HEK293 (cell line): Measurements from ENCODE around the gene PSORS1C1.
"Not testable (repeated sequence)": the region's sequence is repeated elsewhere in the genome, so short reads cannot be mapped to it uniquely, and the experiment has no call there.

Experiments used
- CTCF ChIA-PET: fragments of 350-600 bp; formaldehyde crosslinking; extraction: SDS; loops from one replicate; lab custom pipeline; 2021; ENCODE audit warnings: antibody characterized with exemption; lab: Yijun Ruan, JAX
- POLR2A ChIA-PET: fragments of 300-600 bp; formaldehyde crosslinking; extraction: SDS; loops from one replicate; lab custom pipeline; 2020; ENCODE audit warnings: antibody characterized with exemption, inconsistent platforms; lab: Yijun Ruan, JAX
- H3K27ac ChIP-seq: fragments of 200-500 bp; sonication (Bioruptor generic); 2 replicates; pipeline ENCODE4 v1.5.1; 2014; ENCODE audit warnings: low read depth, low read length, control low read depth, inconsistent platforms; ENCODE audit errors: extremely low read depth
- H3K36me3 ChIP-seq, 2 experiments: fragments of 200-500 bp in 1 of 2; sonication (Bioruptor generic) in 1 of 2; 1 replicate in 1 of 2; 2 replicates in 1 of 2; pipeline ENCODE4 v1.5.1; 2014 to 2017; ENCODE audit warnings: inconsistent platforms in 2 of 2, low read length in 2 of 2; ENCODE audit not compliant: control insufficient read depth in 2 of 2, insufficient read depth in 1 of 2
- H3K4me1 ChIP-seq: fragments of 200-500 bp; sonication (Bioruptor generic); 2 replicates; pipeline ENCODE4 v1.5.1; 2014; ENCODE audit warnings: mild to moderate bottlenecking, low read length, inconsistent platforms; ENCODE audit not compliant: control insufficient read depth, insufficient read depth
- H3K4me3 ChIP-seq: 2 replicates; pipeline ENCODE4 v1.5.1; 2011; ENCODE audit warnings: low read depth, mild to moderate bottlenecking, control low read depth, low read length, moderate library complexity
- H3K9me3 ChIP-seq: fragments of 200-500 bp; sonication (Bioruptor generic); 2 replicates; pipeline ENCODE4 v1.5.1; 2014; ENCODE audit warnings: low read depth, low read length, inconsistent platforms; ENCODE audit not compliant: control insufficient read depth, insufficient read depth
- BCL11A ChIP-seq: fragments of 450-650 bp; formaldehyde crosslinking; IDR thresholded peaks from 2 replicates; pipeline ENCODE4 v1.5.1; 2016; ENCODE audit warnings: low read depth, missing biosample characterization, missing genetic modification characterization
- GFI1B ChIP-seq: fragments of 450-650 bp; formaldehyde crosslinking; IDR thresholded peaks from 2 replicates; pipeline ENCODE4 v1.5.1; 2016; ENCODE audit warnings: missing biosample characterization, missing genetic modification characterization
- MZF1 ChIP-seq: fragments of 450-650 bp; formaldehyde crosslinking; IDR thresholded peaks from 2 replicates; pipeline ENCODE4 v1.5.1; 2017; ENCODE audit warnings: missing biosample characterization, missing genetic modification characterization, borderline replicate concordance
- OSR2 ChIP-seq: fragments of 450-650 bp; formaldehyde crosslinking; IDR thresholded peaks from 2 replicates; pipeline ENCODE4 v1.5.1; 2016; ENCODE audit warnings: missing biosample characterization, missing genetic modification characterization
- OVOL3 ChIP-seq: fragments of 450-650 bp; formaldehyde crosslinking; IDR thresholded peaks from 2 replicates; pipeline ENCODE4 v1.5.1; 2016; ENCODE audit warnings: missing biosample characterization, missing genetic modification characterization
- PRDM10 ChIP-seq: fragments of 450-650 bp; formaldehyde crosslinking; IDR thresholded peaks from 2 replicates; pipeline ENCODE4 v1.5.1; 2016; ENCODE audit warnings: missing biosample characterization, missing genetic modification characterization
- SCRT2 ChIP-seq: fragments of 450-650 bp; formaldehyde crosslinking; IDR thresholded peaks from 2 replicates; pipeline ENCODE4 v1.5.1; 2016; ENCODE audit warnings: missing biosample characterization, missing genetic modification characterization
- WT1 ChIP-seq: fragments of 450-650 bp; formaldehyde crosslinking; IDR thresholded peaks from 2 replicates; pipeline ENCODE4 v1.5.1; 2016; ENCODE audit warnings: missing biosample characterization, missing genetic modification characterization
- YY2 ChIP-seq: fragments of 450-650 bp; formaldehyde crosslinking; IDR thresholded peaks from 2 replicates; pipeline ENCODE4 v1.5.1; 2016; ENCODE audit warnings: missing biosample characterization, missing genetic modification characterization
- ZNF10 ChIP-seq: fragments of 450-650 bp; formaldehyde crosslinking; IDR thresholded peaks from 2 replicates; pipeline ENCODE4 v1.5.1; 2017; ENCODE audit warnings: missing biosample characterization, missing genetic modification characterization
- ZNF169 ChIP-seq: fragments of 450-650 bp; formaldehyde crosslinking; IDR thresholded peaks from 2 replicates; pipeline ENCODE4 v1.5.1; 2016; ENCODE audit warnings: missing biosample characterization, missing genetic modification characterization
- ZNF175 ChIP-seq: fragments of 450-650 bp; formaldehyde crosslinking; IDR thresholded peaks from 2 replicates; pipeline ENCODE4 v1.5.1; 2016; ENCODE audit warnings: missing biosample characterization, missing genetic modification characterization
- ZNF211 ChIP-seq: fragments of 450-650 bp; formaldehyde crosslinking; IDR thresholded peaks from 2 replicates; pipeline ENCODE4 v1.5.1; 2016; ENCODE audit warnings: low read depth, missing biosample characterization, missing genetic modification characterization
- ZNF24 ChIP-seq: fragments of 450-650 bp; formaldehyde crosslinking; IDR thresholded peaks from 2 replicates; pipeline ENCODE4 v1.5.1; 2016; ENCODE audit warnings: missing biosample characterization, missing genetic modification characterization
- ZNF302 ChIP-seq: fragments of 450-650 bp; formaldehyde crosslinking; IDR thresholded peaks from 2 replicates; pipeline ENCODE4 v1.5.1; 2016; ENCODE audit warnings: missing biosample characterization, missing genetic modification characterization, low read depth
- ZNF324 ChIP-seq: fragments of 450-650 bp; formaldehyde crosslinking; IDR thresholded peaks from 2 replicates; pipeline ENCODE4 v1.5.1; 2016; ENCODE audit warnings: missing biosample characterization, missing genetic modification characterization
- ZNF335 ChIP-seq: fragments of 450-650 bp; formaldehyde crosslinking; conservative IDR thresholded peaks from 2 replicates; pipeline ENCODE4 v1.5.1; 2016; ENCODE audit warnings: missing biosample characterization, missing genetic modification characterization
- ZNF423 ChIP-seq: fragments of 450-650 bp; formaldehyde crosslinking; IDR thresholded peaks from 2 replicates; pipeline ENCODE4 v1.5.1; 2016; ENCODE audit warnings: missing biosample characterization, missing genetic modification characterization
- ZNF623 ChIP-seq: fragments of 450-650 bp; formaldehyde crosslinking; IDR thresholded peaks from 2 replicates; pipeline ENCODE4 v1.5.1; 2016; ENCODE audit warnings: missing biosample characterization, missing genetic modification characterization
- ZNF626 ChIP-seq: fragments of 450-650 bp; sonication (Bioruptor Pico); formaldehyde crosslinking; IDR thresholded peaks from 2 replicates; pipeline ENCODE4 v1.5.1; 2018; ENCODE audit warnings: missing biosample characterization, missing genetic modification characterization, inconsistent platforms
- ZNF658 ChIP-seq: fragments of 450-650 bp; formaldehyde crosslinking; IDR thresholded peaks from 2 replicates; pipeline ENCODE4; 2016; ENCODE audit warnings: missing biosample characterization, missing genetic modification characterization
- ZNF677 ChIP-seq: fragments of 450-650 bp; IDR thresholded peaks from 2 replicates; pipeline ENCODE4 v1.5.0; 2018; ENCODE audit warnings: missing biosample characterization, mild to moderate bottlenecking, missing genetic modification characterization, moderate library complexity
- ZNF692 ChIP-seq: fragments of 450-650 bp; formaldehyde crosslinking; IDR thresholded peaks from 2 replicates; pipeline ENCODE4 v1.5.1; 2016; ENCODE audit warnings: missing biosample characterization, missing genetic modification characterization
- ZSCAN18 ChIP-seq: fragments of 450-650 bp; formaldehyde crosslinking; IDR thresholded peaks from 2 replicates; pipeline ENCODE4 v1.5.1; 2016; ENCODE audit warnings: missing biosample characterization, missing genetic modification characterization
- ZSCAN23 ChIP-seq: fragments of 450-650 bp; formaldehyde crosslinking; IDR thresholded peaks from 2 replicates; pipeline ENCODE4 v1.5.1; 2016; ENCODE audit warnings: missing biosample characterization, missing genetic modification characterization
- ZSCAN5A ChIP-seq: fragments of 450-650 bp; formaldehyde crosslinking; IDR thresholded peaks from 2 replicates; pipeline ENCODE4 v1.5.1; 2016; ENCODE audit warnings: missing biosample characterization, missing genetic modification characterization

Gene PSORS1C1

GRCh38 chr6:31185695-31186051 is 71.1 kb downstream of the PSORS1C1 start:
- TF ChIP-seq ZNF677, result 0 out of 2 replicates have a peak, but pooled peaks have one; percentile 37
- H3K4me3 ChIP-seq, H3K9me3 ChIP-seq, H3K36me3 ChIP-seq, H3K4me1 ChIP-seq, H3K27ac ChIP-seq, CTCF ChIA-PET, POLR2A ChIA-PET: not testable (repeated sequence)

- ChIA-PET POLR2A (no interaction called here), CTCF (interaction anchor here (0.6 kb wide), 1 partner anchor 1611 kb away, joined by 3 read pairs; no protein-coding TSS in a partner anchor)
- Histone ChIP-seq H3K9me3 (no peaks in the 10 kb centered on the region), H3K27ac (no peak overlapping the region), H3K4me1 (peaks cover 3% of the 10 kb centered on the region; the same call in 1 of the 2 replicates), H3K4me3 (no peak overlapping the region), H3K36me3 (no peaks in the 10 kb centered on the region)
- TF ChIP-seq ZNF623 (tag by site-specific recombination) (no peak), BCL11A (tag by site-specific recombination) (no peak), GFI1B (tag by site-specific recombination) (no peak), ZSCAN18 (tag by site-specific recombination) (no peak), YY2 (tag by site-specific recombination) (no peak), ZSCAN5A (tag by site-specific recombination) (no peak), ZNF423 (tag by site-specific recombination) (no peak), ZNF658 (no peak), ZNF335 (tag by site-specific recombination) (no peak), ZNF169 (tag by site-specific recombination) (no peak), ZNF626 (tag by site-specific recombination) (no peak), OVOL3 (tag by site-specific recombination) (no peak), ZNF10 (tag by site-specific recombination) (no peak), SCRT2 (no peak), WT1 (no peak), ZNF324 (tag by site-specific recombination) (no peak), ZNF302 (tag by site-specific recombination) (no peak), ZNF211 (tag by site-specific recombination) (no peak)
Measured at GRCh38 chr6:31186052-31186734, 71.6 kb downstream of the PSORS1C1 start.

GRCh38 chr6:31187780-31188194 is 73.2 kb downstream of the PSORS1C1 start:
- H3K36me3 ChIP-seq, result no peaks in the 10 kb centered on the region
- H3K4me1 ChIP-seq, result peaks cover 3% of the 10 kb centered on the region; the same call in 1 of the 2 replicates
- H3K27ac ChIP-seq, result no peak overlapping the region
- ChIA-PET CTCF (interaction anchor here (0.8 to 1.2 kb wide), 5 partner anchors 9 to 179 kb away, joined by 3 to 5 read pairs (median 4); partner anchors contain the start of gene TCF19), POLR2A (no interaction called here)
- no peaks in the 10 kb centered on the region for H3K9me3 ChIP-seq
- no peak overlapping the region for H3K4me3 ChIP-seq
- 0 out of 2 replicates have a peak, but pooled peaks have one; percentile 2 for TF ChIP-seq PRDM10 (tag by site-specific recombination)
- TF ChIP-seq MZF1 (tag by site-specific recombination), result no peak
- TF ChIP-seq ZSCAN23, result 0 out of 2 replicates have a peak, but pooled peaks have one; percentile 18
- TF ChIP-seq OSR2 (tag by site-specific recombination), result no peak; the same call in 1 of the 2 replicates
- TF ChIP-seq ZNF24 (tag by site-specific recombination), result 0 out of 2 replicates have a peak, but pooled peaks have one; percentile 25
- no peak for TF ChIP-seq ZNF175
- peak; percentile 36 for TF ChIP-seq ZNF692 (tag by site-specific recombination)
